HG02798 (cell line): ENCODE results near the gene ADCY6.
"Not testable (repeated sequence)": the region's sequence is repeated elsewhere in the genome, so short reads cannot be mapped to it uniquely, and the experiment has no call there.

ENCODE experiments used
- ATAC-seq: cut with Tn5 transposase; IDR thresholded peaks from one replicate; pipeline ENCODE4 v1.9.1; 2021; ENCODE audit warnings: mild to moderate bottlenecking; ENCODE audit not compliant: unreplicated experiment, poor library complexity

ADCY6 gene

GRCh38 chr12:48767047-48767446 lies 21.8 kb downstream of the ADCY6 start:
- ATAC-seq, result no peak

GRCh38 chr12:48765753-48766162 lies 23.1 kb downstream of the ADCY6 start:
- no peak for ATAC-seq

- no peak for ATAC-seq
These were observed 24.4 kb downstream of the ADCY6 start for GRCh38 chr12:48764521-48764920.

GRCh38 chr12:48758737-48759136 lies 30.2 kb downstream of the ADCY6 start:
- no peak for ATAC-seq

- no peak for ATAC-seq
These were observed 30.7 kb downstream of the ADCY6 start for GRCh38 chr12:48758186-48758585.

GRCh38 chr12:48750769-48751356 lies 38.0 kb downstream of the ADCY6 start:
- ATAC-seq, result no peak

- no peak for ATAC-seq
These were observed 38.7 kb downstream of the ADCY6 start for GRCh38 chr12:48750215-48750614.

- ATAC-seq, result no peak
These were observed 44.5 kb downstream of the ADCY6 start for GRCh38 chr12:48744251-48745008.

- ATAC-seq, result no peak
These were observed 49.1 kb downstream of the ADCY6 start for GRCh38 chr12:48739618-48740269.

GRCh38 chr12:48736456-48736855 lies 52.4 kb downstream of the ADCY6 start:
- ATAC-seq, result no peak

GRCh38 chr12:48728807-48729206 lies 60.1 kb downstream of the ADCY6 start:
- no peak for ATAC-seq

- ATAC-seq, result not testable (repeated sequence)
These were observed 68.2 kb downstream of the ADCY6 start for GRCh38 chr12:48720737-48721136.

GRCh38 chr12:48720171-48720570 lies 68.7 kb downstream of the ADCY6 start:
- ATAC-seq, result not testable (repeated sequence)

- ATAC-seq, result not testable (repeated sequence)
These were observed 69.9 kb downstream of the ADCY6 start for GRCh38 chr12:48719002-48719401.

GRCh38 chr12:48717252-48717695 lies 71.6 kb downstream of the ADCY6 start:
- no peak for ATAC-seq

- ATAC-seq, result peak; percentile 98
These were observed 72.2 kb downstream of the ADCY6 start, which contains the start of gene CCNT1 for GRCh38 chr12:48716493-48717251. CCNT1 (minus strand) TSS chr12:48716707; CDS start chr12:48716675, 32 bp downstream.
